Colon (tissue), 2 donors: ENCODE results near the gene PDE4D.

ENCODE experiments used
- FAIRE-seq: peaks from 2 replicates; lab custom pipeline; 2012; peaks lifted over from hg19 to GRCh38; lab: Jason Lieb, UNC
- donor health status: control.
- donor health status: control.

The PDE4D gene

DNA sequence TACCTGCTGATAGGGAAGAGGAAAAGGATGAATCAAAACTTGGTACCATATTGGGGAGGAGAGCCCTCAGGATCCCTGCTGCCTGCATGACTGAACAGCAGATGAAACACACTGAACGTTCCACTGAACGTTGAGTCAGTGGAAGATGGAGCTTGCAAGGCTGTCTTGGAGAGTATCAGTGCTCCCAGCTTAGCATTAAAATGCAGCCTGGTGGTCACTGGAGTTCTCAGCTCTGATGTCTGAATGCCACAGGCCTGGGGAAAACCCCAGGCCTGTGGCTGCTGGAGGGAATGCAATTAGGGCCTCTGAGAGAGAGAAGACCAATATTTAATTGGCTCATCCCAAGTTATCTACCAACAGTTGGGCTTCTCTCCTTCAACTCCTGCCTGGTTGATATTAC, 54.5 kb downstream of the PDE4D start:
- FAIRE-seq = no peak

DNA sequence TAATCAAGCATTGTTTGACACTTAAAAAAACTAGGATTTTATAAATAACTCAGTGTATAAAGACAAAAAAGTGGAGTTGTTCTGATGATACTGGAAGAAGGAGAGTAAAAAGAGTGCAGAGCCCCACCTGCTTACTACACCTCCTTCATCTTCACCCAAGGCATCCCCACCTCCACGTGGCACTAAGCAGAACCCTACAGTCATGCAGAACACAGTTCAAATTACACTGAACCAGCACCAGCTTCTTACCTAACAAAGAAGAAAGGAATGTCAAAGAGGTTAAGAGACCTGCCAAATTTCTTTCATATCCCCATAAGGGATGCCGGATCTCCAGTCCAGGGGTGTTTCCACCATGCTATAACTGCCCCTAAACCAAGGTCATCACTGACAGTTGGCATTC, 55.5 kb downstream of the PDE4D start:
- no peak for FAIRE-seq

DNA sequence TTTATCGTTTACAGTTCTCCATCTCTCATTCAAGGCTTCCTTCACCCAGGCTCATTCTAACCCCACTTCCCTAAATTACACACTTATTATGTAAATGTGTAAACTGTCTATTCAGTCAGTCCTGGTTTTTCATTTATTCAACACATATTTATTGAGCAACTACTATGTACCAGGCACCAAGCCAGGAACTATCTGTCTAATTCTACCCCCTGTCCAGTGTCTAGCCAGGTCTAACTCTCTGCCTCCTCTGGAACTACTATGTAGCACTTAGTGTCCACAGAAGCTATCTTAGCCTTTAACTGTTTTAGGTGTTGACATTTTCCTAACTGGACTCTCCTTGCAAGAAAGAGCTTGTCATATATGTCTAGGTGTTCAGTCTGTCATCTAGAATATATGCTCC, 56.5 kb downstream of the PDE4D start:
- no peak for FAIRE-seq

DNA sequence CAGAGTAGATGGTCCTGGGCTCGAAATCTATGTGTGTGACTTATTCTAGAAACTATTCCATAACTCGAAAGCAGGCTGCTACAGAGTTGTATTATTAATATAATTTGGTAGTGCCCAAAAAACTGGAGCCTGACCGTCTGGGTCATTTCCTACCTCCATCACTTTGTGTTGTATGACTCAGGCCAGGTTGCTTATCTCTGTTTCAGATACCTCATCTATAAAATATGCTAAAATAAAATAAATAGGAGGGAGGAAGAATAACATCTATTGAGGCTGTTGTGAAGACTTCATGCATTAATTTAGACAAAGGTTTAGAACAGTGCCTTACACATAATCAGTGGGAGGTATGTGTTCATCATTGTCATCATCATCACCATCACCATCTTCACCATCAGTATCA, 57.7 kb downstream of the PDE4D start:
- no peak for FAIRE-seq

DNA sequence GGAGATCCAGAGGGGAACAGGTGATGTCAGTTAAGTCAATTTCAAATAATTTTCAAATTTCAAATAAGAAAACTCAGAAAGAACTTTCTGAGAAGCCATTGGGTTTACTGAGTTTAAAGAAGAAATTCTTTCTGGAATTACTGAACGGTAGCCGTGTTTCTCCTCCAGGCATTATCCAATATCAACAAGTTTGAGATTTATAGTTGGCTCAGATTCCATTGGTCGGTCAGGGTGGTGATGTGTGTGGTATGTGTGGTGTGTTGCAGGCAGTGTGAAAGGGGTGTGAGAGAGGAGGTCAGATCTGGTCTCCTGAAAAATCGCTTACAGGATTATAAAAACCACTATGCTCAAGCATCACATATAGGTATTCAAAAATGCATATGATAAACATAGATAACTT, 60.1 kb downstream of the PDE4D start:
- FAIRE-seq = no peak

DNA sequence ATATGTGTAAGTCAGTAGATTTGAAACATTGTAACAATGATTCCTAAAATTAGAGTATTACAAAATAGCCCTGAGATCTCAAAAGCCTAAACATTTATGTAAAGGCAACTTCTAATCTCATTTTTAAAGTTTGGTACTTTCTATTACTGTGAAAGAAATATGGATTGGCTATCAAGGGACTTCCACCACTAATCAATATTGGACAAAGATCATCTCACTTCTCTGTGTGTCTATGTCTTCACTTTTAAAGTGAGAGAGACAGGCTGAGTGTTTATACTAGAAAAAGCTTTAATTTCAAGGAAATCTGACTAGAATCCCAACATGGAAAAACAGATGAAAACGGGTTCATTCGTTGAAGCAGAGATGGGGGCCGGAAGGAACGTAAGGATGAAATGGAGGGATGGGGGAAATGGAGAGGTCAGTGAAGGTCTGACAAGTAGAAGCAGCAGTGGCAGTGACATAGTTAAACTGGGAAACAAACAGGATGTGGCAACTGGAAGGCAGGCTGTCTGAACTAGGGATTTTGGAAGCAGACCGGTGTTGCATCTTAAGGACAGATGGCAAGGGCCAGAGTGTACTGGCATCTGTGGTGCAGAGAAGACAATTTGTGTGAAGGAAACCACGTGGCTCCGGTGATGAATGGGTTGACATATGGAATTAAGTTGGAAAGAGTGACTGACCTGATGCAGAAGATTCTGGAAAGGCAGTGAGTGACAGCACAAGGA, 60.8 kb downstream of the PDE4D start:
- no peak for FAIRE-seq

DNA sequence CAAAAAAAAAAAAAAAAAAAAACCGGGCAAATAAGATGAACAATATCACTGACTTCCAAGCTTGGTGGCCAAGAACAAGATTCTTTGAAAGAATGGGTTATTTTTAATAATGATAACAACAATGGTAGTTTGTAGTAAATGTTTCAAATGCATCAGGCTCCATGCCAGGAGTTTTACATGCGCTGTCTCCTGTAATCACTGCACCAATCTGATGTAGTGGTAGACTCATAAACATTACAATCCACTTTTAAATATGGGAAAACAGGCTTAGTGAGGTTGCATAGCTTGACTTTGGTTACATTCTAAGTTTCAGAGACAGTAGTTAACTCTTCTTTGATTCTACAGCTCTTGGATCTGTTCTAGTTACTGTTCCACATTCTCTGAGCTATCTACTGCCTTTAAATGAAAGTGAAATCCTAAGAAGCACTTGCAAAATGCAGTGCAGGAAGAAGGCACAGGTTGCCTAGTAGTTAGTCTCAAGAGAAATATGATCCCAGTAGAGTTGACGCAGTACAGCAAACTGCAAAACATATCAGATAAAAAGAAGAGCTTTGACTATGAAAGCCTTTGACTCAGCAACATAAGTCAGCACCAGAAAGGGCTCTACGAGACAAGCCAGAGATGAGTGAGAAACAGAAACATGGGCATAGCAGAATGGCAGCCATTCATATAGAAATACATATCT, 62.1 kb downstream of the PDE4D start:
- no peak for FAIRE-seq

DNA sequence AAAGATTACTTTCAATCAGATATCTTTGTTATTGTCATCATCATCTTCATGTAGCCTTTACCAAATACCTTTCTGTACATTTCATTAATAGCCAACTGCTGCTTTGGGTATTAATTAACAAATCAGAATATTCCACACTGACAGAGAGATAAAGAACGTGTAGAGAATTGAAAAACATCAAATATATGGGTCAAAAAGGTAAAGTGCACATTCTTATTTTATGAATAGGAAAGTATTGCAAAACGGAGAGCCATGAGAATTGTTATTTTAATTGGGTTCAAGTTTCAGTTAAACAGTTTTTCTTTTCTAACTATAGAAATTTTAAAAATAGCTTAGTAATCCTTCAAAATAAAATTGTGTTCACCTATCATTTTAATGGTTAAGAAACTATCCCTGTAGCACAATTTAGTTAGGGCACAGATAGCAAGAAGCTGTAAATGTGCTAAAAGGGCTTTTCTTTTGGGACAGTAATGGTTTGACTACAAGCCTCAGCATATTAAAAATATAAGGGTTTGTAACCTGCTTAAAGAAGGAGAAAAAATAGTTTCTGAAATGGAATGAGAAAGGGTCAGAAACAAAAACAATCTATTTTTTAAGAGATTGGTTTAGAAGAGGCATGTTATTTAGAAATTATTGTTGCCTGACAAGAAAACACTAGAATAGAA, 62.9 kb downstream of the PDE4D start:
- no peak for FAIRE-seq

DNA sequence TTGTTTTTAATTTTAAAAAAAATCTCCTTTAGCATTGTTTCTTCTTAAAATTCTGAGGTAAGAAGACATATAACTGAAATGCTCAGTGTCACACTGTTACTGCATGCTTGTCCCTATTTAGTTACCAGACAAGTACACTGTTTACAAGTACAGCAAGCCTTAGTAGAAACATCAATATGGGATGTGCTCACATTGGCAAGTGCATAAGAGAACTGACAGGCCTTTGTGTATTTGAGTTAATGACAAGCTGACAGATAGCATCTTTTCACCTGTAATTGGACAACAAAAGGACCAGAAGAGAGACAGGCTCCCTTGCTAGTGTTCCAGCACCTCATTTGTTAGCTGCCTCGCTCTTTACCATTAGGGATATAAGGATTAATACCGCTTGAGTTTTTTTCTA, 63.6 kb downstream of the PDE4D start:
- FAIRE-seq = no peak

DNA sequence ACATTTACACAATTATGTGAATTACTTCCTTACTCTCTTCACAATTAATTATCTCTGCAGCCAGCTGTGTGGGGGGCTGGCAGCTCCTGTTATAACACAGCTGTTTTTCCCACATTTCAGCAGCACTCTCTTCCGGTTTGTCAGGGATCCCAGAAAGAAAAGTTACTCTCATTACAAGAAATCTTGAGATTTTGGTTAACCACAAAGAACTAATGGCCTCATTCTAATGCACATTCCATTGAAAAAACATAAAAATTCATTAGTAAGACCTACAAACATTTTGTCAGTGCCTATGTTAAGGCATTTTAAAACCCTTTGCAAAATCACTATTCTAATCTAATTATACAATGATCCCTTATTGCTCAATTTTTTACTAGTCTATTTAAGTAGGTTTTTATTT, 64.1 kb downstream of the PDE4D start:
- FAIRE-seq = no peak

DNA sequence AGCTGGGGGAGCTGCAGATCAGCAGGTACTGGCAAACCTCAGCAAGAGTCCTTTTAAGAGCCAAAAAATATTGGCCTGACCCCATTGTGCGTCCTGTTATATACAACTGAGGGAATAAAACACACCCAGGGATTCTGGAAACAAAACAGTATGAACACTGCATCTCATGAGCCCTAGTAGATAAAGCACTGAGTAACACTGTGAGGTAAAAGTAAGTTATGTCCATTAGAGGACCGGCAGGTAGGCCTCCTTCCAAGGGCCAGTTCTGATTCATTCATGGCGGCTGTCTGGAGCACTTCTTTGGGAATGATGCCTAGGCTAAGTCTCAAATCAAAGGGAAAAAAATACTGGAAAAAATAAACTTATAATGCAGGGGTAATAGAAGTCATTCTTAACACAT, 64.9 kb downstream of the PDE4D start:
- no peak for FAIRE-seq

DNA sequence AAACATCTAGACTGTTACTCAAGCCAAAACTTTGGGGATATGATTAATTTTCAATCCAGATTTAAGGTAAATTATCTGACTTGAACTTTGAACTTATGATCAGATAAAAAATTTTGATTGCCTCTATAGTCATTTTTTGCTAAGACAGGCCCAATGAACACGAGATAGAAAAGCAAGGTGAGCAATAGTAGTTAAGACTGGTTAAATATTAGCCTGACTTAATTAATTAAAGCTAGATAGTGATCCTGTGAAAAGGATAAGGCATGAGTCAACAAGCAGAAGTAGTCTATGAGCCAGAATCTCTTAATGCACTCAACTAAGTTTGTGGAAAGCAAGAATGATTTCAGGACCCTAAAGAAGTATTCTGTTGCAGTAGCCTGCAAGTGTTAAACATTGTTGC, 66.5 kb downstream of the PDE4D start:
- FAIRE-seq = no peak

DNA sequence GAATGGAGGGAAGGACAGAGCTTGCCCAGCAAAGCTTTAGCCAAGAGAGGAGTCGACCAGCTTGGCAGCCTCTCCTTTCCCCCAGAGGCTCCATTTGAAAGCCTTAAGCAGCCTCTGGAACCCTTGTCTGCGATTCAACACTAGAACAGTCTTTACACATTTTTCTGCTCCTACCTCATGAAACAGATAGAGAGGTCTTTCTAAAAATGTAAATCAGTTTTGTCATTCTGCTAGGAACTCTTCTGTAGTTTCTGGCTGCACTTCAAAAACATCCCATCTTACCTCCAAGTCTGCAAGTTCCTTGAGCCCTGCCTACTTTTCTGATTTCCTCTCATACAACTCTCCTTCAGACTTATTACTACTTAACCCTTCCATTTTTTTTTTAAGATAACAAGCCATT, 70.1 kb downstream of the PDE4D start:
- FAIRE-seq = no peak

DNA sequence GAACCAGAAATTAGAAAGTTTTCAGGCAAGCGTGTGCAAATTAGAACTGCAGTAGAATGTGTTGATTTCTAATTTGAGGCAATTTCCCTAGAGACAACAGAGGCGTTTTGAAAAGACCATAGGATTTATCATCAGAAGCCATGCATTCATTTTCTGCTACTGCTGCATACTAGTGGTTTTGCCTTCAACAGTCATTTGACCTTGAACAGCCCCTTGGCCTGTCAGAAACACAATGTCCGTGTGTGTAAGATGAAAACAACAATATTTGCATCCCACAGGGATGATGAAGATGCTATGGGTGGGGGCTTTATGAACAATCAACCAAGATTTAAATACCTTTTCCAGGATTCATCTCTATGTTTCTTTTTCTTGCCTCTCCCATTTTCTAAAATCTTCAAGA, 73.7 kb downstream of the PDE4D start:
- FAIRE-seq = no peak

DNA sequence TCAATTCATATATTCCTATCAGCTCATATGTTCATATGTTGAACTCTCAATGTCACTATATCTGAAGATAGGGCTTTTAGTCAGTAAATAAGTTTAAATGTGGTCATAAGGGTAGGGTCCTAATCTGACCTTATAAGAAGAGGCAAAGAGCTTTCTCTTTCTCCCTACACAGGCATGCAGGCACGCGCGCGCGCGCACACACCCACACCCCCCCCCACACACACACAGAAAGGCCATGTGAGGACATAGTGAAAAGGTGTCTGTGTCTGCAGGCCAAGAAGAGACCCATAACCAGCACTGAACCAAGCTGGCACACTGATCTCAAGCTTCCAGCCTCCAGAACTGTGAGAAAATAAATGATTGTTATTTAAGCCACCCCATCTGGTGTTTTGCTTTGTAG, 76.0 kb downstream of the PDE4D start:
- no peak for FAIRE-seq

DNA sequence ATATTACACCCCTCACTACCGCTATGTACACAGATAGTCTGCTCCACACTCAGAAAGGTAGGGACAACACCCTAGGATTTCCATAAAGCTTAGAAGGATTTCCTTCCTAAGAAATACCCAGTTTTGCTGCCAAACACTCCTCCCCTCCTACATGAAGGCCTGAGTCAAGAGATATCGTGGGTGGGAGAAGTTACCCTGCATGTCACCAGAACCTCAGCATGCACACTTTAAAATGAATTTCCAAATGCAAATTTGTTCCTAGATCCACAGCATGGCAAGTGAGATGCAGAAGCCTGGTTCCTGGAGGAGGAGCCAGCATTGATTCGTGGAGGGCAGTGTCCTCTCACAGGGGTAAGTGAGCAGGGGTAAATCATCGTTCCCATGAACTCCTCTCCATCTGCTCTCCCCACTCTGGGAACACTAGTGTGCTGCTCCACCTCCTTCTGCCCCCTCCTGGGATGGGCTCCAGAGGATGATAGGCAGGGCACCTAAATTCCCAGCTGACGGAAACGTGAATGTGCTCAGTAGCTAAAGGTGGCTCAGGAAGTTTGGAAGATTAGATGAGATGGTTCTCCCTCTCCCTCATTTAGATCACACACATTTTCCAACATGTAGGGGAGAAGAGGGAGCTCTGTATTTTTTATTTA, 76.7 kb downstream of the PDE4D start:
- no peak for FAIRE-seq

DNA sequence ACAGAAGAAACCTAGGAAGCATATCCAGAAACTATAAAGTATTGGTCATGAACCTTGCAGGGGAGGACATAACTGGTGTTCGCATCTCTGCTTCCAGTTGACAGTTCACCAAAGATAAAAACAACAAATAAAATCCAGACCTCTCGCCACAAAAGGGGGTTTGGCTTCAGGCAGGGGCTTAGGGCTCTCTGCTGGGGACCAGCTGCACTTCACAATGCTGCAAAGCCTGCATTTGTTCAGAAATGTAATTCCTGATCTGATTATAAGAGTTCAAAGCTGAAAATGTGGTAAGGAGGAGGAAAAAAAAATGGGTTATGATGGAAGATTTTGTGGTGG, 79.0 kb downstream of the PDE4D start:
- no peak for FAIRE-seq

DNA sequence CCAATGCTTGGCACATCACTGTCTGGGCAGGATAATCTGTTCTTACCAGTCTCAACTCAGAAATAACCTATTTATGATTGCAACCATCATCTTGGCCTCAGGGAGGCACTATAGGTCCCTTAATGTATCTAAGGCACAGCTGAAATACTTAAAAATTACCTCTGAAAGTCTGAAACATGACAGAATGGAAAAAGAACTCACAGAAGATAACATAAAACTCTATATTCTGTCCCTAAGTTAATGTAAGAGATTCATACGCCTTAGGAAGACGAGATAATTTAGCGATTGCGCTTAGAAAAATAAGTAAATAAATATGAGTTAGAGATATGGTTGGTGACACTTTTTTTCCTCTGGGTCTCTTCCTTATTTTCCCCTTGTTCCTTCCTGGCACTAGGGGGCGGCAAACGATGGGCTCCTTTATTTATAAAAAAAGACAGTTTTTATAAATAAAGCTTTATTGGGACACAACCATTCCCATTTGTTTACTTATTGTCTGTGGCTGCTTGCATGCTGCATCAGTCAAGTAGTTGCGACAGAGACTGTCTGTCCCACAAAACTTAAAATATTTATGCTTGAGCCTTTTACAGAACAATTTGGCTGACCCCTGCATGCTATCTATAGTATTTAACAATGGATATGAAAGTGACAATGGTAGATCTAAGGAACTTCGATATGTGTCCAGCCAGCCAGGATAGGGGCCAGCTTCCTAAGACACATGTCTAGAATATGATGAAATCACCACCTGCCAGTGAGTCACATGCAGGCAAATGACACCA, 79.6 kb downstream of the PDE4D start:
- no peak for FAIRE-seq

DNA sequence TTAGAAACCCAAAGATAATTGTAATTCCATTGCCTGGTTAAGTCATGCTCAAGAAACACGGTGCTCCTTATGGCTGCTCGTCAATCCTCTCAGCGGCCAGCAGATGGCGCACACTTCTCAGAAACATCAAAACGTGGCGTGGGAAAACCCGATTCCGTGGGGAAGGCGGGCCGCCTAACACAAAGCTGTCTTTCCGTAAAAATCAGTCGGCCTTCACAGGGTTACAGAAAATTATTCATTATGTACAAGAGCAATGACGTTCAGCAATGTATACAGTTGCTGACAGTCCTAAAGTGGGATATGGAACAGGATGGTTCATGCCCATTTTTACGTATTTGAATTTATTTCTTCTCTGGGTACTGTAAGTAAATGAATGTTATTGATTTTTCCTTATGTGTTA, 83.5 kb downstream of the PDE4D start:
- FAIRE-seq = no peak

DNA sequence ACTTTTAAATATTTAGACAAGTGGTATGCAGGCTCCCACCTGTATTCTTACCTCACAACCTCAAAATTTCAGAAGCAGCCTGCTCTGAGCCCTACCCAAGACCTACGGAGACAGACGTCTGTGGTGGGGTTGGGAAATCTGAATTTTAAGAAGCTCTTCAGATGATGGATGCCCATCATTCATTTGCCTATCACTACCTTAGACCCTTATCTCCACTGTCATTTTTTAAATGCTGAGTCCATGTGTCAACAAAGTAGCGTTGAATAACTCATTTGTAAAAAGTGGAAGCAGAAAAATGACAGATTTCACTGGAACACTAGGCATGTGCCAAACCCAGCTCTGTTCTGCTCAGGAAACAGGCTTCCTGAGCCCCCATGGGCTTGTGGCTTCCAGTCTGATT, 85.7 kb downstream of the PDE4D start:
- no peak for FAIRE-seq

DNA sequence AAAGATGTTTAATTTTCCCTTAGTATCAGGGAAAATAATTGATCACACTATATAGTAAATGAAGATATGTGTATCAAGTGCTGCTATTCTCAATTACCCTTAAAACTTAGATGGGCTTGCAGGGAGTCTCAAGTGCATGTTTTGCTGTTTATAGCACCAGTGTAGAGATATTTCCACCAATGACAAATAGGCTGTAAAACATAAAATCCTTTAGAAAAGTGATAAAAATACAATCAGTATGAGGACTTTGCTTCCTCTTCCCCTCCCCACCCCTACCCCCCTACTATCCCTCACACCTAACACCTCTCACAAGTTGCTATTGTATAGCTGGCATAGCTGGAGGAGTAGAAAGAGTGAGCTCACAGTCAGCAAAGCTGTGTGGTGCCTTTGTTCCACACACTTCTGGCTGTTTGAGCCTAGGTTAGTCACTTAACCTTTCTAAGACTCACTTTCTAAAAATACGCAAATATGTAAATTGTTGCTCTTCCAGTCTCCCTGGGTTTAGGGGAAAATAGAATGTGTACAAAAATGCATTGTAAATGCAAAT, 93.1 kb downstream of the PDE4D start:
- no peak for FAIRE-seq

DNA sequence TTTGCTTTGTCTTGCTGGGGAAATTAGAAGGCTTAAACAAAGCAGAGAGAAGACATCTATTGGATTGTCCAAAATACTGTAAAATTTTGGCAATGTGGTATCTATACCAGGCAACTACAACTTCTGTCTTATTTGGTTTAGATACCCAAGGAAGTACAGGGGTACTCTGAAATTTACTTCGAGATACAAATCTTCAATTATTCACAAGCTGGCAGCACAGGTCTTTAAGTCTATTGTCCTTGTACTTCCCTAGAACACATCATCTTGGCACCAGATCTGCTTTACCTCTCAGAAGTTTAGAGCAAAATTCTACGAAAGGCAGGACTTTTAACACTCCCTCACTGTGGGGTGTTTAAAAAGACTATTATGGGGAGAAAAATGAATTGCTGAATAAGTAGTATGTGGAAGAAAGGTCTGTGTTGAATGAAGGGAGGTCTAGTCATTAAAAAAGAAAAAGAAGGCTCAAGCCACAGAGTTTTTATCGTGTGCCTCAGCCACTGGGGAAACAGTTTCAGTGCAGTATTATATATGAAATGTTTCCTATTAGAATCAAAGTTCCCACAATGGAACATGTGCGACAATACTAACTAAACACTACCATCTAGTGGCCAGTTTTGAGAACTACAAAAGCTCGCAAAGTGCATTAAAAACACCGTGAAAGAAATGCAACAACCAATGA, 93.7 kb downstream of the PDE4D start:
- peak; percentile 80 for FAIRE-seq
